Pulmonary artery endothelial cell (primary cell): ENCODE data around the gene SHISA5. TPM values are rescaled to one million over a fixed set of nuclear protein-coding genes. Genes with fewer than 3 reads are reported as not detected.
A peak's percentile ranks its signal among the peaks of the same experiment; 100 is the strongest.
"Not testable (repeated sequence)": the region's sequence is repeated elsewhere in the genome, so short reads cannot be mapped to it uniquely, and the experiment has no call there.

Experiments used
- DNase-seq: peaks from one replicate; pipeline ENCODE4 v3.0.0-alpha.2; 2011; ENCODE audit warnings: low read depth, low spot score
- total RNA-seq: library from RNA; depleted of rRNA; stranded (reverse); fragments of >200 nt; gene quantifications from 2 replicates; pipeline ENCODE4 v1.2.3, GENCODE V29; 2014

Gene SHISA5
- total RNA-seq, 1 donor from 2014 or later = 132 TPM

- no peak for DNase-seq
Observed at GRCh38 chr3:48477959-48478520, 25.9 kb downstream of the SHISA5 start.

DNA sequence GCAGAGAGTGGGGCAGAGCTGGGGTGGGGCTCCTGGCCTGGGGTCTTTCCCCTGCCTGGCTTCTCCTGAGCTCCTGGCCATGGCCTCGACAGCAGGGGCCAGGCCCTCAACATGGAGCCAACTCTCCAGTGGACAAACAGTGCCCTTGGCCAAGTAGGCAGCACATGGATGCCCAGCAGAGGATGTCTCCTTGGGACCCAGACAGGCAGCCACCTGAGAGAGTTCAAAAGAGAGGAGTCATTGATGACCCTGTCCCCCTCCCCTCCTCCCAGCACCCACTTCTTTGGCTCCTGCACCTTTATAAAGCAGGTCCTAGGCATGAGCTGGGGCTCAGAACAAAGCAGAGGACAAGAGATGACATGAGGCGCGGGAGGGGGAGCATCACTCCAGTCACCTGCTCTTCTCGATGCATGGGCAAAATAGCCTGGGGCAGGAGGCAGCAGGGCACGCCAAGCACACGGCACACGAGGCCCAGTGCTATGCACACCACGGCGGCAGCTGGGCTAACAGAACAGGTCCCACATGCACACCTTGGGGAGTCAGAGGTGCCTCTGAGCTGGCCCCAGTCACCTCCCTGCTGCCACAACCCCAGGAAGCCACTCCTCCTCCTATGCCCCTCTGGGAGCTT, 27.4 kb downstream of the SHISA5 start:
- no peak for DNase-seq

DNA sequence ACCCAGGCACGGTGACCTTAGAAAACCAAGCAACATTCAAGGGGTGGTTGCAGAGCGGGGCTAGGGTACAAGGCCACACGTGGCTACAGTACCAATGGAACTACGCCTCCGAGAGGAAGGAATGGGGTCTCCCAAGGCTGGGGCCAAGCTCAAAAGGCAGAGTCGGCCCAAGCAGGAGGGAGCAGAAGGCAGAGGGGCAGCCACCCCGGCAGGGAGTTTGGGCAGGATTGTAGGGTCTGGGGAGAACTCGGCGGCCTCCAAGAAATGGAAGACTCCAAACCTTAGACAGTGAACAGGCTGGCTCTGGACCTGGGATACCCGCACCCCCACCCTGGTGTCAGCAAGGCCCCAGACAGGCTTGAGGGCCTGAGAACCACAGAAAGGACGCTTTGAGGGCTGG, 28.8 kb downstream of the SHISA5 start:
- no peak for DNase-seq

DNA sequence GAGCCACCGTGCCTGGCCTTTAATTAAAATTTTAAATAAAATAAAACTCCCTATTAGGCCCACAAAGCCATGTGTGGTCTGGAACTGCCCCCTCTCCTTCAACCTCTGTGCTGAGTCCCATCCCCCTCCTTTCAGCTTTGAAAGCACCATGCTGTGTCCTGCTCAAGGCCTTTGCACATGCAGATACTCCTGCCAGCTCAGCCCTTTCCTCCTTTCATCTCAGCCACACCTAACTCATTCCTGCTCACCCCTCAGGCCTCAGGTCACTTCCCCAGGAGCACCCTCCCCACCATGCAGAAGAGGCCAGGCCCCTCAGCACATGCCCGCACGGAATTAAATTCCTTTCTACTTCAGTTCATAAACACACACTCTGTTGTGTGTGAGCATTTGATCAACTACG, 29.4 kb downstream of the SHISA5 start:
- DNase-seq = no peak

DNA sequence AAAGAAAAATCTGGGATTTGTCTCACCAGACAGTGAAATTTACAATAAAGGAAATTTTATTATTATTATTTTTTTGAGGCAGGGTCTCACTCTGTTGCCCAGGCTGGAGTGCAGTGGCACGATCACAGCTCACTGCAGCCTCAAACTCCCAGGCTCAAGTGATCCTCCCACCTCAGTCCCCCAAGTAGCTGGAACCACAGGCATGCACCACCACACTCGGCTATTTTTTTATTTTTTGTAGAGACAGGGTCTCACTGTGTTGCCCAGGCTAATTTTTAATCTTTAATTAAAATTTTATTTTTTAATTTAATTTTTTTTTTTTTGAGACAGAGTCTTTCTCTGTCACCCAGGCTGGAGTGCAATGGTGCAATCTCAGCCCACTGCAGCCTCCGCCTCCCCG, 29.9 kb downstream of the SHISA5 start:
- DNase-seq = not testable (repeated sequence)

- DNase-seq = no peak
Observed at GRCh38 chr3:48473617-48473952, 30.4 kb downstream of the SHISA5 start.

DNA sequence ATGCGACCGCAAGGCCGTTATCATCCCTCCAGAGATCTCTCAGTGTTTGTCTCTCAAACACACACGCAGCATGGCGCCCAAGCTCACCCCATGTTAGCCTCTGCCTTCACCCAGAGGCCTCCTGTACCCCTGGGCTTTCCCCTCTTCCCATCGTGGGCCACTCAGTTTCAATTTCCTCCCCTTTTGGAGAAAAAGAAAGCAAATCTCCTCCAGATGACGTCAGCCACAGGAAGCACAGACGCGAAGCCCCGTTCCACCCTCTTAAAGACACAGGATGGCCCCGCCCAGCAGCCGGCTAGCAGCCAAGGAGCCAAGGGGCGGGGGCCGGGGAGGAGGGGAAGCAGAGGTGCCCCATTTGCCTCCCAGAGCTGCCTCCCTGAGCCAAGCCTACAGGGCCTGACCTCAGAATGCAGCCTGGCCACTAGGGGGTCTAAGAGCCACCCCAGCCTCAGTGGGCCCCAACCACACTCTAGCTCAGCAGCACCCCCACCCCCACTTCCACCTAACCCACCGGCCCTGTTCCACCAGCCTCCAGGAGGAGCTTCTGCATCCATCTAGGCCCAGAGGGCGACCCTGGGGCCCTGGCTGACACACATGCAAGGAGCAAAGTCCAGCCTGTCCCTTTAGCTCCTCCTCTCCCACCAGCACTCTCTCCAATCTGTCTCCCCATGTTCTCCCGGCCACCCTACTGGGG, 30.9 kb downstream of the SHISA5 start:
- DNase-seq = peak; percentile 76

DNA sequence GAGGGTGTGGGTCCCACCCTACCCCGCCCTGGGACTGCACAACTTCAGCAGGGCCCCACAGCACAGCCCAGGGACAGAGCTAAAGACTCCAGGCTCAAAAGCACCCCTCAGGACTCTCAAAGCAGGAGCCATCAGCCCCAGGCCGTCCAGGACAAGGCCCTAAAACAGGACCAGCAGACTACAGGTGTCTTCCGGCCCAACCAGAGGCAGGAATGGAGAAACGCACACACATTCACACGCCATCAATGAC, 31.4 kb downstream of the SHISA5 start:
- DNase-seq = no peak

DNA sequence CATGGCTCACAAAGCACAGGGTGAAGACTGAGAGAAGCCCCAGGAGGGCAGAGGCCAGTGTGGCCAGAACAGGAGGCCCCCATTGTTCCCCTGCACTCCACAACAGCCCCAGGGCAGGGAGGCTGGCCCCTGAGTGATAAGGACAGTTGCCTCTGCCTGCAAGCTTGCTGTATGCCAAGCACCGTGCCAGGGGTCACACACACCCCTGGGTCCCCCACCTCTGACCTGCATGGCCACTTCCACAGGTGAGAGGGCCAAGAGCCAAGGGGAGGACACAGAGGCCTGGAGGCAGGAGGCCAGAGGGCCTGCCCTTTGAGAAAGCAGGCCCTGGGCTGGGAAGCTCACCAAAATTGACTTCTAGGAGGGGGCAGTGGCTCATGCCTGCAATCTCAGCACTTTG, 33.7 kb downstream of the SHISA5 start:
- no peak for DNase-seq

DNA sequence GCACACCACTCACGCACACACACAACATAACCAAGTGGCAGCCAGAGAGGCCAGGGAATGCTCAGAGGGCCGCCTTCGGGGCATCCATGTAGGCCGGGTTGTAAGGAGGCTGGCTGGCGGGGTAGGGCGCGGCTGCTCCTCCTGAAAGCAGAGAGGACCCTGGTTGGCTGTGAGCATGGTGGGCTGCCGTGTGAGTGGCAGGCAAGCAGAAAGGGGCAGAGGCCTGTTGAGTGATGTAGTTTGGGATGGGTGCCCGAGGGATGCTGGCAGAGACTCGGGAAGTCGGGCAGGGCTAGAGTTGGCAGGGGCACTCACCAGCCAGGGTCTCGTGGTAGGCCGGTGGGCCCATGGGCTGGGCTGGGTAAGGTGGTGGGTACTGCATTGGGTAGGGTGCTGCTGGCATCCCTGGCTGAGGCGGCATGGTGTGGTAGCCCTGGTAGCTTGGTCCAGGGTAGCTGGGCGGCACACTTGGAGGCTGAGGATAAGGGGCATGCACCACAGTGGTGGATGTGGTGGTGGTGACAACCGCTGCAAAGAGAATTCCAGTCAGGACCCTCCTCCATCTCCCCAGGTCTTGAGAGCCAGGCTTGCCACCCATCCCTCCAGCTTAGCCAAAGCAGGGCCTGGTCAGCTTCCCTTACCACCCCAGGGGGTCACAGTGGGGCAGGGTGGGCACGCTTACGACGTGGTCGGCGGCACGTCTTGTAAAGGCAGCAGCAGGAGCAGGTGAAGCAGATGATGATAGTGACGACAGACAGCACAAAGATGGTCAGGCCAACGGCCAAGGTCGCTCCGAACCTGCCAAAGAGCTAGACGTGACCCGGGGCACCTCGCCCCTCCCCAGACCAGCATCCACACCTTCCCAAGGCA, 34.7 kb downstream of the SHISA5 start:
- DNase-seq = no peak

DNA sequence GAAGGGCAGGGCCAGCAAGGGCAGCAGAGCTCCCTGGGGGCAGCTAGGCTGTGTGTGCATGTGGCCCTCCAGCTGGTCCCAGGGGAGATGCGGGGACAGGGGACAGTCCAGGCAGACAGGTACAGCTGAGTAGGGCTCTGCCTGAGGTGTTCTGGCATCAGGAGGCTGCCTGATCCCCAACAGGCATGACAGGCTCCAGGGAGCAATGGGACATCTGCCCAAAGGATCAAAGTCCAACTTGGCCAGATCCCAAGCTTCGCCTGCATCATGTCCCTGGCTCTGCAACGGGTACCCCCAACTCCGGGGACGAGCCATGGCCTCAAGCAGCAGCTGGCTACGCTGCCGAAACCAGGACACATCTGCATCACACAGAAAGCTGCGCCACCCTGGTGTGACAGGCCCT, 35.6 kb downstream of the SHISA5 start:
- DNase-seq = no peak

DNA sequence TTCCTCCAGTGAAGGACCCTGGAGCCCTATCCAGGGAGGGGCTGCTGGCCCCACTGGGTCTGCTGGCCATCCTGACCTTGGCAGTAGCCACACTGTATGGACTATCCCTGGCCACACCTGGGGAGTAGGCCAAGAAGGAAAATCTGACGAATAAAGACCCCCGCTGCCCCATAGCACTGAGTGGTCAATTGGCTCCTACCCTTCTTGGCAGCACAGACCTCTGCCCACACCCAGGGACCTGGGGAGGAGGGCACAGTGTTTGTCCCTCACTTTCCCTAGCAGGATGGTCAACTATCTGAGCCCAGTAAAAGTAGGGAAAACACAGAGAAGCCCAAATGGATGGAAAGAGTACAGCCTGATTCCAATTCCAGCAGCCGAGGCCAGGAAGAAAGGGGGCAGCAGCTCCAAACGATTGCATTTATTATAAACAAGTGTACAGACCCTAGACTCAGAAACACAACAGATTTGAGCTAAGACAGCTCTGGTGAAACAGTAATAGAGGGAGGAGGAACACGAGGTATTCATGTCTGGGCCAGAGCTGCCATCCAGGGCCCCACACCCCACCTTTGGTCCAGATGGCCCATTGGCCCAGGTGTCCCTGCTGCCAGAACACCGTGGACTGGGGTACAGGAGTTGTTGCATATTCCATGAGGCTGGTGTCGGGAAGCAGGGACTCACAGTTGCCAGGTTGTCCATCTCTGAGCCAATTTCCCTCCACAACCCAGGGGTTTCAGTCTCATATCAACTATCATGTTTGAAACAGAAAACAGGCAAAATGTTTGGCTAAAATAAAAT, 36.3 kb downstream of the SHISA5 start:
- DNase-seq = no peak

DNA sequence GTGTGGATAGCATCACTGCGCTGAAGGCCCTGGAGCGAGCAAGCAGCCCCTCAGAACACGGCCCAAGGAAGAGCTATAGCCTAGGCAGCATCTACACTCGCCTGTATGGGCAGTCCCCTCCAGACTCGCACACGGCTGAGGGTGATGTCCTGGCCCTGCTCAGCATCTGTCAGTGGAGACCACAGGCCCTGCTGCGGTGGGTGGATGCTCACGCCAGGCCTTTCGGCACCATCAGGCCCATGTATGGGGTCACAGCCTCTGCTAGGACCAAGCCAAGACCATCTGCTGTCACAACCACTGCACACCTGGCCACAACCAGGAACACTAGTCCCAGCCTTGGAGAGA, 36.9 kb downstream of the SHISA5 start:
- no peak for DNase-seq

- DNase-seq = no peak
Observed at GRCh38 chr3:48466386-48467109, 37.4 kb downstream of the SHISA5 start.

- DNase-seq = peak; percentile 100
Observed at GRCh38 chr3:48465531-48466378, 38.2 kb downstream of the SHISA5 start.

DNA sequence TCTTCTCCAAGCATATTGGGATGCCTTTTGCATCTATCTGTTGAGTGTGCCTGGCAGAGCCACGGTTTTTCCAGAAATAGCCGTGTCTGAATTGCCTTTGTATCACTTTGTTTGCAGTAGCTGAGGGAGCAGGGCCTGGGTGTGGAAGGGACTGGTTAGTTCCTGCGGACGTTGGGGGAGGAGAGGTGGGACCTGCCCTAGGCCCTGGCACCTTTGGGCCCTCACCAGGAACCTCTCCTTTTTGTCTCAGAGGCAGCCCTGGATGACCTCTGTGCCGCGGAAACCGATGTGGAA, 38.8 kb downstream of the SHISA5 start:
- DNase-seq = no peak

DNA sequence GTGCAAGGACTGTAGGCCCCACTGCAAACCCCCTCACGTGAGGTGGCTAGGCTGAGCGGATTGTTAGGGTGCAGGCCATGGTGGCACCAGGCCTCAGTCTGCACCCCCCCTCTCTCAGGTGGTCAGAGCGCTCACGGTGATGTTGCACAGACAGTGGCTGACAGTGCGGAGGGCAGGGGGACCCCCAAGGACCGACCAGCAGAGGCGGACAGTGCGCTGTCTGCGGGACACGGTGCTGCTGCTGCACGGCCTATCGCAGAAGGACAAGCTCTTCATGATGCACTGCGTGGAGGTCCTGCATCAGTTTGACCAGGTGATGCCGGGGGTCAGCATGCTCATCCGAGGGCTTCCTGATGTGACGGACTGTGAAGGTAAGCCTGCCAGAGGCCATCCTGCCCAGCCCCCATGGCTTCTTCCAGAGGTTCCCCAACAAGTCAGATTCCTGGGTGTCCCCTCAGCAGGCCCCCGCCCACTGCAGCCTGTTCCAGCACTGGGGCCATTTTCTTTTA, 39.2 kb downstream of the SHISA5 start:
- DNase-seq = no peak

DNA sequence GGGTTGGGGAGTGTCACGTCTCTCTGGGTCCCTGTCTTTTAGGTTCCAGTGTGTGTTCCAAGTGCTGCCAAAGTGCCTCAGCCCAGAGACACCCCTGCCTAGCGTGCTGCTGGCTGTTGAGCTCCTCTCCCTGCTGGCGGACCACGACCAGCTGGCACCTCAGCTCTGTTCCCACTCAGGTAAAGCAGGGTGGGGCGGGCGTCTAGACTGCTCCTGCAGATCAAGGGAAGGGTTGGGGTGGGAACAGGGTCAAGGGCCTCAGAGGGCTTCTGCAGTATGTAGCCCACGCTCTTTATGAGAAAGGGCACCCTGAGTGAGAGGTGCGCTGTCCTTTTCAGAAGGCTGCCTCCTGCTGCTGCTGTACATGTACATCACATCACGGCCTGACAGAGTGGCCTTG, 40.3 kb downstream of the SHISA5 start:
- DNase-seq = no peak

DNA sequence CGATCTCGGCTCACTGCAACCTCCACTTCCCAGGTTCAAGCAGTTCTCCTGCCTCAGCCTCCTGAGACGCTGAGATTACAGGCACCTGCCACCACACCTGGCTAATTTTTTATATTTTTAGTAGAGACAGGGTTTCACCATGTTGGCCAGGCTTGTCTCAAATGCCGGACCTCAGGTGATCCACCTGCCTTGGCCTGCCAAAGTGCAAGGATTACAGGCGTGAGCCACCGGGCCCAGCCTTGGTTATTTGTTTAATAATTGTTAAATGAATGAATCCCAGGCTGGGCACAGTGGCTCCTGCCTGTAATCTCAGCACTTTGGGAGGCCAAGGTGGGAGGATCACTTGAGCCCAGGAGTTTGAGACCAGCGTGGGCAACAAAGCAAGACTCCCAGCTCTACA, 42.2 kb downstream of the SHISA5 start:
- DNase-seq = not testable (repeated sequence)

GRCh38 chr3:48460517-48460902, 43.5 kb downstream of the SHISA5 start:
- no peak for DNase-seq
